T-cell (primary cell): ENCODE measurements around the gene UBE2E2. TPM values are rescaled to one million over a fixed set of nuclear protein-coding genes. Genes with fewer than 3 reads are reported as not detected.

Experiments
- ATAC-seq, 4 experiments: fragments of 200-7000 bp in 3 of 4; fragments of 150-1000 bp in 1 of 4; cut with Tn5 transposase; replicated peaks in 1 of 4; 1 replicate in 3 of 4; 2 replicates in 1 of 4; pipeline ENCODE4 v1.10.0; 2021; ENCODE audit warnings: moderate library complexity in 3 of 4, mild to moderate bottlenecking in 2 of 4, moderate number of reproducible peaks in 1 of 4
- CTCF ChIA-PET, 2 donors: fragments of 300-600 bp; sonication (Branson Sonifier 250); formaldehyde crosslinking; loops; one replicate each; lab custom pipeline; 2022; ENCODE audit warnings: antibody characterized with exemption in 2 of 2; lab: Charles Lee
- POLR2A ChIA-PET, 2 donors: fragments of 300-600 bp; sonication (Branson Sonifier 250); formaldehyde crosslinking; loops; one replicate each; lab custom pipeline; 2022; ENCODE audit warnings: antibody characterized with exemption in 2 of 2; lab: Charles Lee
- DNase-seq, 35 experiments: peaks; one replicate each; pipeline versions ENCODE4 v3.0.0 to v3.0.0-alpha.2; 2013 to 2023
- H3K27ac ChIP-seq: one replicate; pipeline ENCODE4 v1.5.1; 2013; ENCODE audit warnings: low read length
- H3K27me3 ChIP-seq, 2 experiments: replicated peaks in 1 of 2; 1 replicate in 1 of 2; 2 replicates in 1 of 2; pipeline versions ENCODE4 v1.6.1 to v1.7.0; 2013; ENCODE audit warnings: low read length in 1 of 2, mixed read lengths in 1 of 2; ENCODE audit not compliant: control insufficient read depth in 2 of 2, insufficient read depth in 2 of 2; ENCODE audit errors: extremely low read depth in 1 of 2
- H3K36me3 ChIP-seq, 2 donors: 1 replicate in 1 of 2; 2 replicates in 1 of 2; pipeline versions ENCODE4 v1.6.1 to v1.7.0; 2013; ENCODE audit warnings: low read length in 1 of 2; ENCODE audit not compliant: control insufficient read depth in 2 of 2, insufficient read depth in 1 of 2; ENCODE audit errors: extremely low read depth in 1 of 2
- H3K4me1 ChIP-seq, 2 experiments: 1 replicate in 1 of 2; 2 replicates in 1 of 2; pipeline versions ENCODE4 v1.6.1 to v1.7.0; 2013; ENCODE audit warnings: low read length in 2 of 2, mixed read lengths in 1 of 2; ENCODE audit not compliant: insufficient read depth in 2 of 2, control insufficient read depth in 1 of 2; ENCODE audit errors: extremely low read depth in 1 of 2
- H3K4me3 ChIP-seq, 2 donors: 1 replicate in 1 of 2; 2 replicates in 1 of 2; pipeline versions ENCODE4 v1.5.1 to v1.7.0; 2013; ENCODE audit warnings: mild to moderate bottlenecking in 2 of 2, low read length in 1 of 2, moderate library complexity in 1 of 2; ENCODE audit not compliant: control insufficient read depth in 1 of 2; ENCODE audit errors: extremely low read depth in 1 of 2
- H3K9me3 ChIP-seq: 2 replicates; pipeline ENCODE4 v1.7.0; 2013
- H3K27ac Mint-ChIP-seq, 2 donors: one replicate each; pipeline ENCODE4 v1.8.0; 2020 to 2021; ENCODE audit warnings: mild to moderate bottlenecking in 2 of 2, mixed read lengths in 2 of 2
- H3K27me3 Mint-ChIP-seq, 2 donors: one replicate each; pipeline ENCODE4 v1.8.0; 2021 to 2022; ENCODE audit warnings: mixed read lengths in 2 of 2
- H3K36me3 Mint-ChIP-seq: one replicate; pipeline ENCODE4 v1.8.0; 2021; ENCODE audit warnings: mixed read lengths
- H3K4me1 Mint-ChIP-seq, 3 donors: one replicate each; pipeline ENCODE4 v1.8.0; 2020 to 2022; ENCODE audit warnings: mixed read lengths in 3 of 3, mild to moderate bottlenecking in 1 of 3
- H3K4me3 Mint-ChIP-seq, 3 donors: one replicate each; pipeline ENCODE4 v1.8.0; 2020 to 2022; ENCODE audit warnings: mild to moderate bottlenecking in 3 of 3, mixed read lengths in 3 of 3, moderate library complexity in 3 of 3
- H3K9me3 Mint-ChIP-seq, 3 donors: one replicate each; pipeline ENCODE4 v1.8.0; 2020 to 2022; ENCODE audit warnings: mixed read lengths in 3 of 3
- WGBS: methylation state at CpG from one replicate; pipeline ENCODE4 v1.1.5; 2013; ENCODE audit warnings: missing lambda C conversion rate; ENCODE audit not compliant: insufficient coverage; 5-methylcytosine and 5-hydroxymethylcytosine counted together
- total RNA-seq, 35 experiments: library from RNA in 6 of 35; stranded (reverse) in 6 of 35; fragments of 120-200 nt in 1 of 35; gene quantifications; one replicate each; pipeline versions ENCODE4 v1.2.1 to v1.2.4 and lab custom pipeline; 2013 to 2026

The UBE2E2 gene
- total RNA-seq, 5 donors from 2014 or later (not counting 1 experiment from before 2014, with no cell fraction given), result 7.2 to 17.6 (median 7.5) TPM

DNA sequence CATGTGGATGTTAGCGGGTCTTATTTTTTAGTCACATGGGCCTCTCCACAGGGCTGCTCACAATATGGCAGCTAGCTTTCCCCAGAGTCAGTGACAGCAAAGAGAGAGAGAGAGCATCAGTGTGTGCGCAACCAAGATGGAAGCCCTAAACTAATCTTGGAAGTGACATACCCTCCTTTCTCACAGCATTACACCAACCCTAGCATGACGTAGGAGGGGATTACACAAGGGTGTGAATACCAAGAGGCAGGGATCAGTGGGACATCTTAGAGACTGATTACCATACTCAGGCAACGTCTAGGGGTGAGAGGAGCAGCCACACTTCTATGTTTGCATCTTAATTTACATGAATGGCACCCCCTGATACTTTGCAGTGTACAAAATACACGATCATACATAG is 3.5 kb upstream of the UBE2E2 start:
- Histone ChIP-seq H3K4me1 (peaks cover 0 to 13% of the 10 kb centered on the region in 2 experiments), H3K27ac (no peak overlapping the region)
- peaks cover 0 to 18% of the 10 kb centered on the region in 2 donors for H3K27me3 Mint-ChIP-seq

DNA sequence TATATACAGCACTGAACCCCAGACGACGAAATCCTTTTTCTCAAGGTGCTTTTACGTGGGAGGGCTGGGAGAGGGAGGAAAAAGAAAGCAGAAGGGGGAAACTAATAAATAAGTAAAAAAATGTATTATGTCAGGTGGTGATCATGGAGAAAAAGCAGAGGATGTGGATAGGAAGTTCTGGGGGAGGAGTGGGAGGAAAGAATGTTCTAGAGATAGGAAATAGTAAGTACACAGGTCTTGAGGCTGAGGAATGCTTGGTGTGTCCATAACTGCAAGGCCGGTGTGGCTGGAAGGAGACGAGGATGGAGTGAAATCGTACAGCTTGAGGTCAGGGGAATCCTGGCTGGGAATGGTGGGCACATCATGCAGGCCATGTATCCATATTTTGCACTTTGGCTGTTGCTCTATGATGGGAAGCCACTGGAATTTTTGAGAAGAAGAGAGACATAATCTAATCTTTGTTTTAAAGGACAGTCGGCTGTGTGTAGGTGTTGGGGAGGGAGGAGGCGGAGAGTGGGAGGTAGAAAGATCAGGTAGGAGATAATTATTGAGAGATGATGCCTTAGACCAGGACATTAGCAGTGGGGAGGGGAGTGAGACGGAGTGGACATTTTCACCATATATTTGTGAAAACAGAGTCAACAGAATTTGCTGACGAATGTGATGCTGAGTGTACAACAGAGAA is 1.8 kb upstream of the UBE2E2 start:
- H3K4me3 Mint-ChIP-seq, result peak overlapping the region; percentile 77 to 92 (median 77)
- CTCF ChIA-PET, result no interaction called here
- no peaks in the 10 kb centered on the region for H3K36me3 ChIP-seq
- peaks cover 0 to 18% of the 10 kb centered on the region in 2 donors for H3K27me3 Mint-ChIP-seq
- H3K9me3 ChIP-seq, result no peaks in the 10 kb centered on the region
- no peak overlapping the region for H3K27ac Mint-ChIP-seq
- peaks cover 18 to 27% (median 19%) of the 10 kb centered on the region in 3 donors for H3K4me1 Mint-ChIP-seq
- POLR2A ChIA-PET, result no interaction called here
- H3K27me3 ChIP-seq, result peaks cover 0 to 17% of the 10 kb centered on the region in 2 experiments
- H3K4me1 ChIP-seq, result peaks cover 0 to 13% of the 10 kb centered on the region in 2 experiments
- WGBS, result 82% methylated on average over 7 of the region's 10 CpGs
- no peaks in the 10 kb centered on the region for H3K36me3 Mint-ChIP-seq
- H3K9me3 Mint-ChIP-seq, result no peaks in the 10 kb centered on the region
- H3K4me3 ChIP-seq, result no peak overlapping the region
- no peak for DNase-seq
- H3K27ac ChIP-seq, result no peak overlapping the region
- ATAC-seq, result no peak

More for the DNA sequence above, 3.5 kb upstream of the UBE2E2 start:
- Histone ChIP-seq H3K36me3 (no peaks in the 10 kb centered on the region), H3K4me3 (no peak overlapping the region), H3K9me3 (no peaks in the 10 kb centered on the region), H3K27me3 (peaks cover 0 to 17% of the 10 kb centered on the region in 2 experiments)
- CTCF ChIA-PET, result no interaction called here
- Mint-ChIP-seq H3K27ac (no peak overlapping the region), H3K36me3 (no peaks in the 10 kb centered on the region), H3K9me3 (no peaks in the 10 kb centered on the region), H3K4me1 (peaks cover 17 to 19% (median 17%) of the 10 kb centered on the region in 3 donors), H3K4me3 (no peak overlapping the region)
- ATAC-seq, result no peak
- no peak for DNase-seq
- WGBS, result 100% methylated on average over 1 of the region's 5 CpGs
- POLR2A ChIA-PET, result interaction anchor here in 1 of 2 donors (0.6 kb wide), 1 partner anchor 11 kb away, joined by 9 read pairs; no protein-coding TSS in a partner anchor

DNA sequence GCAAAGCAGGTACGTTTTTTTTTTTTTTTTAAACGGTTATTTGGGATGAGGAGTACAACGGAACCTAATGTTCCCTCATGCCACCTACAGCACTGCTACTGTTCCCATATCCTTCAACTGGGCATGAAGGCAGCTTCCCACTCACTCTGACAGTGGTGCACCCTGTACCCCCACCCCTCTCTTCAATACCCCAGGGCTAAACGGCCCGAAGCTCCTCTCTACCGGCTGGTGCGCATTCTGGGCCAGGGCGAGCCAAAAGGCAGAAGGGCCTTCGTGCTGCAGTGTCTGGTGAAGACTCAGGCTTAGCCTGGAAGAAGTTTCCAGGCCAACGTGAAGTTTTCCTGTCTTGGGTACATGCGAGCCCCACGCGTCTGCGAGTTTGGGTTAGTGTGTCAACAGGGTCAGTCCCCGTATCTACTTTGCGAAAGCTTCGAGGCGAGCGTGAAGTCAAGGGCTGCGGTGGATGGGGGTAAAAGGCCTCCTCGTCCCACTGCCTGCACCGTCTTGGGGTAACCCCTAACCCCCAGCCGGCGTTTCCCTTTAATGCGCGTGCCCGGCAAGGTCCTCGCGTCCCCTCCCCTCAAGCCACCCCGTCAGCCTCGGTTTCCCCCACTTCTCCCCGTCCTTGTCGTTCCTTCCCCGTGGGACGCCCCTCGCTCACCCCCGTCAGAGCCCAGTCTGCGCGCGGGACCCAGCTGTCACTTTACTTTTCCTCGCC is 765 bp upstream of the UBE2E2 start:
- Mint-ChIP-seq H3K4me3 (peak overlapping the region; percentile 77 to 92 (median 77)), H3K4me1 (peaks cover 20 to 37% (median 23%) of the 10 kb centered on the region in 3 donors), H3K9me3 (no peaks in the 10 kb centered on the region), H3K27ac (peak overlapping the region in 1 of 2 donors; percentile 35), H3K36me3 (no peaks in the 10 kb centered on the region), H3K27me3 (peaks cover 0 to 18% of the 10 kb centered on the region in 2 donors)
- Histone ChIP-seq H3K4me3 (peak overlapping the region; percentile 59 to 74), H3K9me3 (no peaks in the 10 kb centered on the region), H3K4me1 (peaks cover 0 to 13% of the 10 kb centered on the region in 2 experiments), H3K36me3 (no peaks in the 10 kb centered on the region), H3K27ac (no peak overlapping the region), H3K27me3 (peaks cover 0 to 17% of the 10 kb centered on the region in 2 experiments)
- ATAC-seq (peak; percentile 15 to 62 (median 34)), DNase-seq (peak in 12 of 35 experiments; percentile 0 to 60 (median 10))
- ChIA-PET POLR2A (no interaction called here), CTCF (no interaction called here)
- WGBS, result 38% methylated on average over 16 of the region's 41 CpGs

DNA sequence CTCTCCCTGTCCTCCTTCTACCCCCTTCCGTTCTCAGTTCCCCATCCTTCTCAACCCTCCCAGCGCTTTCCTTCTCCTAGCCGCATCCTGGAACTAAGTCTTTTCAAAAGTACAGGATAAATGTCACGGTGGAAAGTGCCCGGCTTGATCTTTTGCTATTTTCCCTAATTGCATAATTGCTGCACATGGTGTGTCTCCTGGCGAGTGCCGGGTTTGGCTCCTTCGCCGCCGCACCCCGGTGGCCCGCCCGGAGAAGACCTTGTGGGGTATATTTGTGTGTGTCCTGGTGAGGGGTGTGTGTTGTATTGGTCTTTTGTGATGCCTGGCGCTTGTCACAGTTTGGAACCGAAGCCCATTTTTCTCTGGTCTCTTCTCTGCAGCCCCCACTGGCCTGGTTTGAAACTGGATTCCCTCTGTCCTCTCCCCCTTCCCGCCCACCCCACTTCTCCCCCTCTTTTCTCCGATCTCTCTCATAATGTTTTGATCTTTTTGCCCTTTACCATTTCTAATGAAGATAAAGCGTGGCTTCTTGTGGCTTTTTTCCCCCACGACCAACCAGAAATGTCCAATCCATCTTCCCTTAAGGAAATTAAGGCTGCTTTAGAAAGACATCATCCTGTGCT is 692 bp downstream of the UBE2E2 start:
- peak in 8 of 35 experiments; percentile 1 to 25 (median 4) for DNase-seq
- CTCF ChIA-PET, result no interaction called here

DNA sequence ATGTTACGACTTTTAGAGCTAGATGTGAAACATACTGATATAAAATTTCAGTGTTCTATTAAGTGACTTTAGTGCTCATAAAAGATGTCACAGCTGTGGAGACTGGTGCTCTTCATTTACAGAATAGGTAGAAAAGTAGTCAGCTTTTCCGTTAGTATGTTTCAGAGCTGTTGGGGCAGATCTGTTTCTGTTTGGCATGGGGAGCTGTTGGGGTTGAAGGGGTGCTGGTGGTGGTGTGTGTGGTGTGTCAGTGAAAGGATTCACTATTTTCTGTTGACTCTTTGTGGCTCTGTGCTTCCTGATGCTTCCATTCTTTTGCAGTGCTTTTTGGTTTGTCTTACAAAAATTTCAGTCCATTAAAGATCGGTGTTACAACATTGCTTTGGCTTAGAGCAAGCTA is 3.2 kb downstream of the UBE2E2 start:
- 75% methylated on average over 2 of the region's 3 CpGs for whole genome bisulfite sequencing
- Mint-ChIP-seq H3K4me3 (no peak overlapping the region), H3K4me1 (peaks cover 20 to 37% (median 32%) of the 10 kb centered on the region in 3 donors), H3K27me3 (peaks cover 0 to 15% of the 10 kb centered on the region in 2 donors), H3K36me3 (no peaks in the 10 kb centered on the region), H3K27ac (no peak overlapping the region), H3K9me3 (no peaks in the 10 kb centered on the region)
- H3K9me3 ChIP-seq, result no peaks in the 10 kb centered on the region
- H3K27ac ChIP-seq, result no peak overlapping the region
- H3K4me3 ChIP-seq, result no peak overlapping the region
- peaks cover 0 to 17% of the 10 kb centered on the region in 2 experiments for H3K27me3 ChIP-seq
- ChIA-PET POLR2A (no interaction called here), CTCF (interaction anchor here in 1 of 2 donors (0.6 kb wide), 1 partner anchor 171 kb away, joined by 6 read pairs; no protein-coding TSS in a partner anchor)
- DNase-seq (no peak), ATAC-seq (no peak)
- H3K36me3 ChIP-seq, result no peaks in the 10 kb centered on the region
- peaks cover 0 to 13% of the 10 kb centered on the region in 2 experiments for H3K4me1 ChIP-seq

More for the DNA sequence above, 692 bp downstream of the UBE2E2 start:
- ATAC-seq, result peak in 1 of 4 experiments; percentile 14
- Histone ChIP-seq H3K4me1 (peaks cover 0 to 13% of the 10 kb centered on the region in 2 experiments), H3K4me3 (peak overlapping the region; percentile 73 to 74), H3K27me3 (peaks cover 0 to 17% of the 10 kb centered on the region in 2 experiments), H3K27ac (no peak overlapping the region), H3K9me3 (no peaks in the 10 kb centered on the region), H3K36me3 (no peaks in the 10 kb centered on the region)
- POLR2A ChIA-PET, result no interaction called here
- Mint-ChIP-seq H3K4me3 (peak overlapping the region; percentile 89 to 92 (median 89)), H3K36me3 (no peaks in the 10 kb centered on the region), H3K27ac (peak overlapping the region; percentile 77 to 78), H3K4me1 (peaks cover 20 to 37% (median 23%) of the 10 kb centered on the region in 3 donors), H3K27me3 (peaks cover 0 to 18% of the 10 kb centered on the region in 2 donors), H3K9me3 (no peaks in the 10 kb centered on the region)
- 0% methylated on average over 16 of the region's 19 CpGs for WGBS

DNA sequence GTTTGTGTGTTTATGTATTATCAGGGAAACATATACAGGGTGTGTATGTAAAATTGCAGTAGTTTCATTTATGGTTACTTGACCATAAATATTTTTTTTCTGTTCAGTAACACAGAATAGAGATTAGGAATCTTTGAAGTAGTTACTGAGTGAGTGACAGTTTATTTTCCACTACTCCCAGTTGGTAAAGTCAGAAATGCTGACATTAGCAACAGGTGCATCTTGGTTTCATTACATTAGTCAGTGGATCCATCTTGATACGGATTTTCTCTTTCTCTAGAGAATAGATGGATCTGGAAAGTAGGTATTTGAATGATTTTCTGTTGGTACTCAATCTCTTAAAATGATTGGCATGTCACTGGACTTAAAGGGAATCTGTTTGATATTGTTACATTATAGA is 6.0 kb downstream of the UBE2E2 start:
- H3K9me3 Mint-ChIP-seq, result no peaks in the 10 kb centered on the region
- H3K27ac Mint-ChIP-seq, result no peak overlapping the region
- POLR2A ChIA-PET, result no interaction called here
- Histone ChIP-seq H3K9me3 (no peaks in the 10 kb centered on the region), H3K4me1 (no peaks in the 10 kb centered on the region), H3K36me3 (no peaks in the 10 kb centered on the region), H3K4me3 (no peak overlapping the region), H3K27me3 (no peaks in the 10 kb centered on the region), H3K27ac (no peak overlapping the region)
- ATAC-seq, result no peak
- no peaks in the 10 kb centered on the region for H3K36me3 Mint-ChIP-seq
- CTCF ChIA-PET, result no interaction called here
- peaks cover 8 to 24% (median 20%) of the 10 kb centered on the region in 3 donors for H3K4me1 Mint-ChIP-seq
- WGBS, result no CpG with 5 or more reads among the region's 1 CpG
- no peak for DNase-seq
- no peak overlapping the region for H3K4me3 Mint-ChIP-seq
- H3K27me3 Mint-ChIP-seq, result peaks cover 0 to 3% of the 10 kb centered on the region in 2 donors
